Neural cell (in vitro differentiated cells): ENCODE results near the gene ACD. TPM values are rescaled to one million over a fixed set of nuclear protein-coding genes. Genes with fewer than 3 reads are reported as not detected.

Source experiments
- H2AFZ ChIP-seq: fragments of 200-600, 300-800 bp; sonication (generic), shearing (Covaris generic); 2 replicates; pipeline ENCODE4 v1.6.0; 2014; ENCODE audit warnings: low read depth, mild to moderate bottlenecking, antibody characterized with exemption, low read length, moderate library complexity
- H3F3A ChIP-seq: fragments of 200-600 bp; shearing (Covaris generic); 2 replicates; pipeline ENCODE4 v1.6.1; 2016; ENCODE audit warnings: mild to moderate bottlenecking, moderate library complexity, mixed read lengths, antibody characterized with exemption, low read length; ENCODE audit not compliant: insufficient read depth, poor library complexity, severe bottlenecking
- H3K27ac ChIP-seq: fragments of 200-600, 300-800 bp; sonication (generic), shearing (Covaris generic); 2 replicates; pipeline ENCODE4 v1.5.1; 2014; ENCODE audit warnings: mild to moderate bottlenecking, low read length, moderate library complexity
- H3K27me3 ChIP-seq: fragments of 300-800, 200-600 bp; sonication (generic), shearing (Covaris generic); 2 replicates; pipeline ENCODE4 v1.6.0; 2014; ENCODE audit warnings: mild to moderate bottlenecking, low read depth, low read length, moderate library complexity; ENCODE audit not compliant: insufficient read depth
- H3K36me3 ChIP-seq: fragments of 300-800, 200-600 bp; sonication (generic), shearing (Covaris generic); 2 replicates; pipeline ENCODE4 v1.5.1; 2014; ENCODE audit warnings: mild to moderate bottlenecking, antibody characterized with exemption, low read length, moderate library complexity; ENCODE audit not compliant: insufficient read depth
- H3K4me2 ChIP-seq: fragments of 300-800, 200-600 bp; sonication (generic), shearing (Covaris generic); 2 replicates; pipeline ENCODE4 v1.6.0; 2014; ENCODE audit warnings: mild to moderate bottlenecking, low read length
- H3K4me3 ChIP-seq: fragments of 300-800, 200-600 bp; sonication (generic), shearing (Covaris generic); 2 replicates; pipeline ENCODE4 v1.5.1; 2014; ENCODE audit warnings: mild to moderate bottlenecking, low read length, moderate library complexity
- H3K79me2 ChIP-seq: fragments of 200-600 bp; shearing (Covaris generic); replicated peaks from 2 replicates; pipeline ENCODE4 v1.6.0; 2014; ENCODE audit warnings: mild to moderate bottlenecking, low read length, moderate library complexity; ENCODE audit not compliant: insufficient read depth
- H3K9ac ChIP-seq: fragments of 300-800, 200-600 bp; sonication (generic), shearing (Covaris generic); 2 replicates; pipeline ENCODE4 v1.6.1; 2016; ENCODE audit warnings: mild to moderate bottlenecking, low read length, mixed read lengths
- H3K9me2 ChIP-seq: fragments of 200-600 bp; shearing (Covaris generic); 2 replicates; pipeline ENCODE4 v1.6.1; 2016; ENCODE audit warnings: mild to moderate bottlenecking, low read length, mixed read lengths; ENCODE audit not compliant: insufficient read depth
- H3K9me3 ChIP-seq: fragments of 200-600, 300-800 bp; sonication (generic), shearing (Covaris generic); 2 replicates; pipeline ENCODE4 v1.6.1; 2016; ENCODE audit warnings: mild to moderate bottlenecking, mixed run types, low read length, moderate library complexity, mixed read lengths
- H4K20me1 ChIP-seq: fragments of 200-600 bp; shearing (Covaris generic); 2 replicates; pipeline ENCODE4 v1.6.1; 2016; ENCODE audit warnings: mild to moderate bottlenecking, mixed run types; ENCODE audit not compliant: insufficient read depth
- EP300 ChIP-seq: fragments of 450-650 bp; conservative IDR thresholded peaks from 2 replicates; pipeline ENCODE4 v1.6.1; 2014; ENCODE audit warnings: antibody characterized with exemption, mild to moderate bottlenecking, moderate library complexity; ENCODE audit not compliant: poor library complexity, severe bottlenecking
- EZH2 ChIP-seq: fragments of 200-600, 300-800 bp; shearing (Covaris generic), sonication (generic); IDR thresholded peaks from 2 replicates; pipeline ENCODE4 v1.6.1; 2014; ENCODE audit warnings: antibody characterized with exemption, low read length, borderline replicate concordance, mild to moderate bottlenecking; ENCODE audit not compliant: insufficient read depth, poor library complexity, severe bottlenecking
- MXI1 ChIP-seq: fragments of 450-650 bp; conservative IDR thresholded peaks from 2 replicates; pipeline ENCODE4 v1.6.1; 2014; ENCODE audit warnings: antibody characterized with exemption, mild to moderate bottlenecking; ENCODE audit not compliant: poor library complexity, severe bottlenecking
- POLR2AphosphoS5 ChIP-seq: IDR thresholded peaks from 2 replicates; pipeline ENCODE4 v1.6.1; 2012
- RAD21 ChIP-seq: fragments of 450-650 bp; conservative IDR thresholded peaks from 2 replicates; pipeline ENCODE4 v1.6.1; 2014; ENCODE audit warnings: antibody characterized with exemption, mild to moderate bottlenecking, moderate library complexity
- SMC3 ChIP-seq: fragments of 450-650 bp; conservative IDR thresholded peaks from 2 replicates; pipeline ENCODE4 v1.6.1; 2014; ENCODE audit warnings: antibody characterized with exemption, mild to moderate bottlenecking, moderate library complexity; ENCODE audit not compliant: poor library complexity
- TAF1 ChIP-seq: IDR thresholded peaks from 2 replicates; pipeline ENCODE4 v1.6.1; 2012; ENCODE audit warnings: low read depth
- polyA plus RNA-seq: library from polyadenylated mRNA; depleted of rRNA; stranded (reverse); fragments of >200 nt; gene quantifications from 2 replicates; pipeline ENCODE4 v1.2.3, GENCODE V29; 2014
- TF ChIP-seq, protein P1 (sequence below): IDR thresholded peaks from 2 replicates; pipeline ENCODE4 v1.6.1; 2012; ENCODE audit warnings: borderline replicate concordance
- TF ChIP-seq, protein P2 (sequence below): fragments of 450-650 bp; IDR thresholded peaks from 2 replicates; pipeline ENCODE4 v1.5.1; 2014; ENCODE audit warnings: antibody characterized with exemption, mild to moderate bottlenecking, moderate library complexity; ENCODE audit not compliant: poor library complexity, severe bottlenecking

Gene ACD
- polyA plus RNA-seq, 1 donor from 2014 or later: 98.6 TPM

DNA sequence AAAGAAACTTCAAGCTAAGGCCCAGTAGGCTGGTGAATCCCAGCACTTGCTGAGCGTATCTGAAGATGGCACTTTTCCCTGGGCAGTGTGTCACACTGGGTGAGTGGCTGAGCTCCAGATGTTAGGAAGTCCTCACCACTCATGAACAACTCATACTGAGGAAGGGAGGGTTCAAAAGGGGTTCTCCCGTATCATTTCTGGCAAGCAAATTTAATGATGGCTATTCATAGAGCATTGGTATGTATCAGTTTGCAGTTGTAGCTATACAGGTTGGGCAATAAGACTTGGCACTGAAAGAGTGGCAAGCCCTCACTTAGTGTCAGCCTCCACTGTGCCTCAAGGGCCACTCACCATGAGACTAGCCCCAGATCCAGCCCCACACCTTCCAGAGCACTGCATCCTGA is 48.3 kb upstream of the ACD start:
- H3F3A ChIP-seq: no peaks in the 10 kb centered on the region
- H3K79me2 ChIP-seq: peaks cover 68% of the 10 kb centered on the region
- H3K4me3 ChIP-seq: no peak overlapping the region
- H3K36me3 ChIP-seq: no peaks in the 10 kb centered on the region
- no peaks in the 10 kb centered on the region for H3K27me3 ChIP-seq
- H2AFZ ChIP-seq: no peak overlapping the region
- H4K20me1 ChIP-seq: peaks cover 13% of the 10 kb centered on the region
- TF ChIP-seq, protein P1, sequence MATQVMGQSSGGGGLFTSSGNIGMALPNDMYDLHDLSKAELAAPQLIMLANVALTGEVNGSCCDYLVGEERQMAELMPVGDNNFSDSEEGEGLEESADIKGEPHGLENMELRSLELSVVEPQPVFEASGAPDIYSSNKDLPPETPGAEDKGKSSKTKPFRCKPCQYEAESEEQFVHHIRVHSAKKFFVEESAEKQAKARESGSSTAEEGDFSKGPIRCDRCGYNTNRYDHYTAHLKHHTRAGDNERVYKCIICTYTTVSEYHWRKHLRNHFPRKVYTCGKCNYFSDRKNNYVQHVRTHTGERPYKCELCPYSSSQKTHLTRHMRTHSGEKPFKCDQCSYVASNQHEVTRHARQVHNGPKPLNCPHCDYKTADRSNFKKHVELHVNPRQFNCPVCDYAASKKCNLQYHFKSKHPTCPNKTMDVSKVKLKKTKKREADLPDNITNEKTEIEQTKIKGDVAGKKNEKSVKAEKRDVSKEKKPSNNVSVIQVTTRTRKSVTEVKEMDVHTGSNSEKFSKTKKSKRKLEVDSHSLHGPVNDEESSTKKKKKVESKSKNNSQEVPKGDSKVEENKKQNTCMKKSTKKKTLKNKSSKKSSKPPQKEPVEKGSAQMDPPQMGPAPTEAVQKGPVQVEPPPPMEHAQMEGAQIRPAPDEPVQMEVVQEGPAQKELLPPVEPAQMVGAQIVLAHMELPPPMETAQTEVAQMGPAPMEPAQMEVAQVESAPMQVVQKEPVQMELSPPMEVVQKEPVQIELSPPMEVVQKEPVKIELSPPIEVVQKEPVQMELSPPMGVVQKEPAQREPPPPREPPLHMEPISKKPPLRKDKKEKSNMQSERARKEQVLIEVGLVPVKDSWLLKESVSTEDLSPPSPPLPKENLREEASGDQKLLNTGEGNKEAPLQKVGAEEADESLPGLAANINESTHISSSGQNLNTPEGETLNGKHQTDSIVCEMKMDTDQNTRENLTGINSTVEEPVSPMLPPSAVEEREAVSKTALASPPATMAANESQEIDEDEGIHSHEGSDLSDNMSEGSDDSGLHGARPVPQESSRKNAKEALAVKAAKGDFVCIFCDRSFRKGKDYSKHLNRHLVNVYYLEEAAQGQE: no peak
- TF ChIP-seq MXI1 (no peak), TAF1 (no peak), RAD21 (no peak), EP300 (no peak), SMC3 (no peak)
- TF ChIP-seq, protein P2, sequence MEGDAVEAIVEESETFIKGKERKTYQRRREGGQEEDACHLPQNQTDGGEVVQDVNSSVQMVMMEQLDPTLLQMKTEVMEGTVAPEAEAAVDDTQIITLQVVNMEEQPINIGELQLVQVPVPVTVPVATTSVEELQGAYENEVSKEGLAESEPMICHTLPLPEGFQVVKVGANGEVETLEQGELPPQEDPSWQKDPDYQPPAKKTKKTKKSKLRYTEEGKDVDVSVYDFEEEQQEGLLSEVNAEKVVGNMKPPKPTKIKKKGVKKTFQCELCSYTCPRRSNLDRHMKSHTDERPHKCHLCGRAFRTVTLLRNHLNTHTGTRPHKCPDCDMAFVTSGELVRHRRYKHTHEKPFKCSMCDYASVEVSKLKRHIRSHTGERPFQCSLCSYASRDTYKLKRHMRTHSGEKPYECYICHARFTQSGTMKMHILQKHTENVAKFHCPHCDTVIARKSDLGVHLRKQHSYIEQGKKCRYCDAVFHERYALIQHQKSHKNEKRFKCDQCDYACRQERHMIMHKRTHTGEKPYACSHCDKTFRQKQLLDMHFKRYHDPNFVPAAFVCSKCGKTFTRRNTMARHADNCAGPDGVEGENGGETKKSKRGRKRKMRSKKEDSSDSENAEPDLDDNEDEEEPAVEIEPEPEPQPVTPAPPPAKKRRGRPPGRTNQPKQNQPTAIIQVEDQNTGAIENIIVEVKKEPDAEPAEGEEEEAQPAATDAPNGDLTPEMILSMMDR: no peak
- H3K9ac ChIP-seq: no peak overlapping the region
- H3K4me2 ChIP-seq: no peak overlapping the region
- no peaks in the 10 kb centered on the region for H3K9me2 ChIP-seq
- H3K27ac ChIP-seq: no peak overlapping the region
- no peaks in the 10 kb centered on the region for H3K9me3 ChIP-seq

DNA sequence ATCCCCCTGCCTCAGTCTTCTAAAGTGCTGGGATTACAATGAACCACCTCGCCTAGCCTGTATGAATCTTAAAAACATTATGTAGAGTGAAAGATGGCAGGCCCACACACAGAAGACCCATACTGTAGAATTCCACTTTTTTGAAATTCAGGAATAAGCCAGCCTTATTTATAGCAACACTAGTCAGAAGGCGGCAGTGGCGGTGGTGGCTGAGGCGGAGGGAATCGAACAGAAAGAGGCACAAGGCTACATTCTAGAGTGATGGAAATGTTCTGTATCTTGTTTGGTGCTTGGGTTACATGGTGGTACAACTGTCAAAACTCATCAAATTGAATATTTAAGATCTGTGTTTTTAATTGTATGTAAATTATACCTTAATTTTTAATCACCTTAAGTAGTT is 47.7 kb upstream of the ACD start:
- no peak overlapping the region for H3K4me3 ChIP-seq
- H3K9ac ChIP-seq: no peak overlapping the region
- no peaks in the 10 kb centered on the region for H3K9me3 ChIP-seq
- H3K27ac ChIP-seq: no peak overlapping the region
- no peaks in the 10 kb centered on the region for H3K27me3 ChIP-seq
- H3K9me2 ChIP-seq: no peaks in the 10 kb centered on the region
- no peak overlapping the region for H3K4me2 ChIP-seq
- no peak overlapping the region for H2AFZ ChIP-seq
- H4K20me1 ChIP-seq: peaks cover 13% of the 10 kb centered on the region
- no peaks in the 10 kb centered on the region for H3K36me3 ChIP-seq
- H3F3A ChIP-seq: no peaks in the 10 kb centered on the region
- TF ChIP-seq MXI1 (no peak), EP300 (no peak), POLR2AphosphoS5 (no peak), EZH2 (no peak), SMC3 (no peak), RAD21 (no peak), TAF1 (no peak)
- TF ChIP-seq, protein P1: no peak
- TF ChIP-seq, protein P2: no peak
- peaks cover 64% of the 10 kb centered on the region for H3K79me2 ChIP-seq
